NCI-H526 (cell line): ENCODE data around the gene CENPV.
A peak's percentile ranks its signal among the peaks of the same experiment; 100 is the strongest.
"Not testable (repeated sequence)": the region's sequence is repeated elsewhere in the genome, so short reads cannot be mapped to it uniquely, and the experiment has no call there.

Experiments used
- DNase-seq, 2 experiments: peaks; one replicate each; lab custom pipeline; 2025; lab: John Stamatoyannopoulos, UW

CENPV gene

DNA sequence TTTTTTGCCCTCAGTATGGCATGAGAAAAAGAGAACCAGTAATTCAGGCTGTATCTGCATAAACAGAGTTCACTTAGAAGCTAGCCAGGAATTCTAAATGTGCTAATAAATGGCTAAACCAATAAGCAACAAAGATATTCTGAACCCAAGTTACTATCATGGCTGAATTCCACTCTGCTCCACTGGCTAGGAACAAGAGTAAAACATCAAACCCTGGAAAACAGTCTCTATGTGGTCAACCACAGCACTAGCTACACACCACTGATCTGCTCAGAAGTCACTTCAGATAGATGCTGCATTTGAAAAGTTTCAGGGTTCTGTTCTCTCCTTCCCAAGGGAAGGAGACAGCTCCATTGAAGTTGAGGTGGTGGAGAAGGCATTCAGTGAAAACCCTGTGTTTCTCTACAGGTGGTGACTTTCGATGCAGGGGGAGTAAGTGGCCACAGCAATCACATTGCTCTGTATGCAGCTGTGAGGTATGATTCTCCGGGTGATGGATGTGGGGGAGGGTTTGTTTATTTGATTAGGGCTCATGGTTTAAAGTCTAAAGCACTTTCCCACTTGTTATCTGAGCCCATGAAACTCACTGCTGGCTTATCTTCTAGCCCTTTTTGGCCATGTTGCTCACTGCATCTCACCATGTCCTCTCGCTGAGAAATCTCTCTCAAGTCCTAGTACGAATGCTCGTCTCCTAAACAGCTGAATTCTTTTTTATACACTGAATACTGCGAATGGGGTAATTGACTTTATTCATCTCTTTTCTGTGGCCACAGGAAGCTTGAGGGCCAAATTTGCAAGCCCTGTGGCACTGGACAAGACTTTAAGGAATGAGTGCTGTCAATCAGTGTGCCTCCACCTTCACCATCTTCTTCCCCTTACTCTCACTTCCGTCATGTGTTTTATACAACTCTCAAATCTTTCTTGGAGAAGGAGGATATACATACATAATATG lies 39.9 kb downstream of the CENPV start:
- DNase-seq = no peak

- DNase-seq = not testable (repeated sequence)
These were observed 41.2 kb downstream of the CENPV start for GRCh38 chr17:16312061-16312460.

DNA sequence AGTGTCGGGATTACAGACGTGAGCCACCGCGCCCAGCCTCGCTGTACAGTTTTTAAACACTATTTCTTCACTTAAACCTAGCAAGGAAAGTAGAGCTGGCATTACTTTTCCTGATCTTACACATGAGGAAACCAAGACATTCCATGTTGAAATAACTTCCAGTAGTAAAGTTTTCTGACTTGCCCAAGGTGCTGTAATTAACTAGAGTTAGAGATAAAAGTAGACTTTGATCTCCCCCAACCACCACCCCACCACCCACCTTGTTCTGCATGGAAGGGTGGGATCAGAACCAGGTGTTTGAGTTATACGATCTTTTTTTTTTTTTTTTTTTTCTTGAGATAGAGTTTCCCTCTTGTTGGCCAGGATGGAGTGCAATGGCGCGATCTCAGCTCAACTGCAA lies 47.1 kb downstream of the CENPV start:
- DNase-seq = no peak

DNA sequence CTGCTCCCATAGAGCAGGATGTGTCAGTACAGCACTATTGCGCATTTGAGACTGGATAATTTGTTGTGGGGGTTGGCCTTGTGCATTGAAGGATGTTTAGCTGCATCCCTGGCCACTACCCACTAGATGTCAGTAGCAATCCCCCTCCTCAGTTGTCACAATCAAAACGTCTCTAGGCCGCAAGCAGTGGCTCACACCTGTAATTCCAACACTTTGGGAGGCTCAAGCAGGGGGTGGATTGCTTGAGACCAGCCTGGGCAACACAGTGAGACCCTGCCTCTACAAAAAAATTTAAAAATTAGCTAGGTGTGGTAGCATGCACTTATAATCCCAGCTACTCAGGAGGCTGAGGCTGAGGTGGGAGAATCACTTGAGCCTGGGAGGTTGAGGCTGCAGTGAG lies 48.4 kb downstream of the CENPV start:
- peak; percentile 6 to 64 for DNase-seq

GRCh38 chr17:16302856-16303255 lies 50.4 kb downstream of the CENPV start:
- no peak for DNase-seq

GRCh38 chr17:16301963-16302855 lies 51.1 kb downstream of the CENPV start:
- no peak for DNase-seq

DNA sequence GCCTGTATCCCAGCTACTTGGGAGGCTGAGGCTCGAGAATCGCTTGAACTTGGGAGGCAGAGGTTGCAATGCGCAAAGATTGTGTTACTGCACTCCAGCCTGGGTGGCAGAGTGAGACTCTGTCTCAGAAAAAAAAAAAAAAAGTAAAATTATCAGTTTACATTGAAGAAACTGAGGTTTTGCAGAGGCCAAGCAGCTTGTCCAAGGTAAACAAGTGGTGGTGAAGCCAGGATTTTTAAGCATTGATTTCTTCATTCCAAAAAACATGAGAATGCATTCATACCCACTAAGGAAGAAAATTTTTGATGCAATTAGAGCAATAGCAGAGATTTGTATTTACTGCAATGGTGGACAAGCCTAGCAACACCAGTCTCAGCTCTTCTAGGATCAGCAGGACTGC lies 52.7 kb downstream of the CENPV start:
- DNase-seq = no peak

GRCh38 chr17:16298140-16298662 lies 55.1 kb downstream of the CENPV start:
- DNase-seq = no peak

GRCh38 chr17:16297367-16298139 lies 55.7 kb downstream of the CENPV start:
- DNase-seq = no peak

- not testable (repeated sequence) for DNase-seq
These were observed 57.2 kb downstream of the CENPV start for GRCh38 chr17:16296072-16296471.

GRCh38 chr17:16294560-16294959 lies 58.7 kb downstream of the CENPV start:
- no peak for DNase-seq

DNA sequence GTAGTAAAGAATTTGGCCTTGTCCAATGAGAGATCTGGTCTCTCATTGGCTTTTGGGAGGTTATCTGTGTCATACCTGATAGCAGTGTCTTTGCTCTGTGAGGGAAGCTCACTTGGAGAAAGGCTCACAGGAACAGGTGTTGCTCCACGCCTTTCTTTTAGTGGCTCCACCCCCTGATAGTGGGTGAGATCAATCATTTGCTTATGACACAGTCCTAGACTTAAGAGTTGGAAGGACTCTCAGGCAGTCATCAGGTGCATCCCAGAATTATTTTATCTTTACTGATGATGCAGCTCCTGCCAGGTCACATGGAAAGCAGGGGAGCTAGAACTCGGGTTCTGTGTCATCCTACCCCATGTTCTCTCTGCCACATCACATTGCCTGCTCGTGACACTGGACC lies 59.3 kb downstream of the CENPV start:
- DNase-seq = no peak
